Bronchial epithelial cell (primary cell): ENCODE data around the gene CNTNAP2. TPM values are rescaled to one million over a fixed set of nuclear protein-coding genes. Genes with fewer than 3 reads are reported as not detected.
"Not testable (repeated sequence)": the region's sequence is repeated elsewhere in the genome, so short reads cannot be mapped to it uniquely, and the experiment has no call there.

Experiments used
- DNase-seq: peaks from one replicate; pipeline ENCODE4 v3.0.0-alpha.2; 2010; ENCODE audit warnings: low read depth
- FAIRE-seq: peaks from 2 replicates; lab custom pipeline; 2011; peaks lifted over from hg19 to GRCh38; lab: Jason Lieb, UNC
- H3K27me3 ChIP-seq: 2 replicates; pipeline ENCODE4 v1.5.1; 2011; ENCODE audit warnings: low read length; ENCODE audit not compliant: control insufficient read depth, insufficient read depth
- H3K36me3 ChIP-seq: 2 replicates; pipeline ENCODE4 v1.5.1; 2011; ENCODE audit warnings: low read length; ENCODE audit not compliant: control insufficient read depth, insufficient read depth
- H3K4me3 ChIP-seq: 2 replicates; pipeline ENCODE4 v1.5.1; 2011; ENCODE audit warnings: mild to moderate bottlenecking, low read depth, low read length, control low read depth
- CTCF ChIP-seq: IDR thresholded peaks from 2 replicates; pipeline ENCODE4 v1.5.1; 2011; ENCODE audit warnings: mild to moderate bottlenecking, moderate library complexity, low read length, control low read depth, inconsistent platforms; ENCODE audit not compliant: insufficient read depth, severe bottlenecking
- total RNA-seq: library from RNA; depleted of rRNA; stranded (reverse); fragments of >200 nt; gene quantifications from 2 replicates; pipeline ENCODE4 v1.2.1, GENCODE V29; 2014

Gene CNTNAP2
- total RNA-seq, 1 donor from 2014 or later, result 0.26 TPM

GRCh38 chr7:148442933-148443332, 2326.3 kb downstream of the CNTNAP2 start:
- H3K4me3 ChIP-seq, result no peak overlapping the region
- FAIRE-seq (no peak), DNase-seq (no peak)
- no peaks in the 10 kb centered on the region for H3K27me3 ChIP-seq
- no peaks in the 10 kb centered on the region for H3K36me3 ChIP-seq
- no peak for TF ChIP-seq CTCF

GRCh38 chr7:148445260-148446044, 2328.9 kb downstream of the CNTNAP2 start:
- DNase-seq, result no peak
- H3K4me3 ChIP-seq, result no peak overlapping the region
- no peak for TF ChIP-seq CTCF
- no peaks in the 10 kb centered on the region for H3K27me3 ChIP-seq
- H3K36me3 ChIP-seq, result no peaks in the 10 kb centered on the region
- FAIRE-seq, result no peak

GRCh38 chr7:148447221-148447849, 2330.7 kb downstream of the CNTNAP2 start:
- no peak overlapping the region for H3K4me3 ChIP-seq
- no peak for TF ChIP-seq CTCF
- DNase-seq (peak; percentile 25), FAIRE-seq (no peak)
- no peaks in the 10 kb centered on the region for H3K36me3 ChIP-seq
- H3K27me3 ChIP-seq, result no peaks in the 10 kb centered on the region

GRCh38 chr7:148451526-148451925, 2334.9 kb downstream of the CNTNAP2 start:
- not testable (repeated sequence) for H3K27me3 ChIP-seq, H3K4me3 ChIP-seq, H3K36me3 ChIP-seq, FAIRE-seq, DNase-seq

- no peaks in the 10 kb centered on the region for H3K27me3 ChIP-seq
- no peak overlapping the region for H3K4me3 ChIP-seq
- no peak for FAIRE-seq
- DNase-seq, result no peak
- H3K36me3 ChIP-seq, result no peaks in the 10 kb centered on the region
- no peak for TF ChIP-seq CTCF
Observed at GRCh38 chr7:148456351-148456750, 2339.8 kb downstream of the CNTNAP2 start.

GRCh38 chr7:148457310-148457921, 2340.8 kb downstream of the CNTNAP2 start:
- Histone ChIP-seq H3K27me3 (no peaks in the 10 kb centered on the region), H3K4me3 (no peak overlapping the region), H3K36me3 (no peaks in the 10 kb centered on the region)
- TF ChIP-seq CTCF, result no peak
- FAIRE-seq (no peak), DNase-seq (no peak)
